Activated T-cell treated with anti-CD3 and anti-CD28 coated beads for 1 hour (primary cell): ENCODE data around the gene PILRB.
"Not testable (repeated sequence)": the region's sequence is repeated elsewhere in the genome, so short reads cannot be mapped to it uniquely, and the experiment has no call there.

ENCODE experiments used
- DNase-seq: peaks from one replicate; pipeline ENCODE4 v3.0.0-alpha.2; 2020; ENCODE audit warnings: low read depth

PILRB gene

DNA sequence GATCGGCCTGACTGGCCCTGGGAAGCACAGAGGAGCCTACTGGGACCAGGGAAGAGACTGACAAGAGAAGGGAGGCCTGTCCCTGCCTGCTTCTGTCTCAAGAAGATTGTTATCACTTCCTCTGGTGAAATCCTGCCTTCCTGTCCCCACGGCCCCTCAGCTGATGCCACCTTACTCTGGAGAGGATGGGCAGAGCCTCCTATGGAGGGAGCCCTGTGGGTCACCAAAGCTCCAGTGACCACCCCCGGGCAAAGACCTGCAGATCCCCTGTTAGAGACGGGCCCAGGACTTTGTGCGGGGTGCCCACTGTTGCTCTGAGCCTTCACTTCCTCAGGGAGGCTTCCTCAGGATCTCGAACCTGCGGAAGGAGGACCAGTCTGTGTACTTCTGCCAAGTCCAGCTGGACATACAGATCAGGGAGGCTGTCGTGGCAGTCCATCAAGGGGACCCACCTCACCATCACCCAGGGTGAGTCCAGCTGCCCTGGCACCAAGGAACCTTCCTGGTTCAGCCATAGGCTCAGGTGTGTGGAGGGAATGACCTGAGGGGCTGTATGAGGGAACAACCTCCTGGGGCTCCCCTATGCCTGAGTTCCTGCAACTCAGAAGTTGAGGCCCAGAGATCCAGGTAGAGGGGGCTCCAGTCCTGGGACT lies 1.4 kb upstream of the PILRB start:
- no peak for DNase-seq

DNA sequence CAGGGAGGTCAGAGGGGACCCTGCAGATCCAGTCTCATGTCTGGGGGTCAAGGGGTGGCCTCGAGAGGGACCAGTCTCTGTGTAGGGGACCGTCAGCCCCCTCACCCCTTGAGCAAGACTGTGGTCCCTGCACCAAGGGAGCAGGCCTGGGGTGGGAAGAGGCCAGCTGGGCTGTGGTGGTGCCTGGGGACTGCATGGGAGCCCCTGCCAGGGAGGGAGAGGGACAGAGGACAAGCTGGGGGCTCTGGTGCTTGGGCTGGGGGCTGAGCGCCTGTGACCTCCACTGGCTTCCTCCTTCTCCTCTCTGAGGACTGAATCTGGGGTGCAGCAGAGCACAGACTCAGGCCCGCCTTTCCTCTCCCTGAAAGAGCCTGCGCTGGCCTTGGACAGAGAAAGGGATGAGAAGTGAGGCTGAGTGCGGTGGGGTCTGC lies 771 bp upstream of the PILRB start:
- DNase-seq = no peak

DNA sequence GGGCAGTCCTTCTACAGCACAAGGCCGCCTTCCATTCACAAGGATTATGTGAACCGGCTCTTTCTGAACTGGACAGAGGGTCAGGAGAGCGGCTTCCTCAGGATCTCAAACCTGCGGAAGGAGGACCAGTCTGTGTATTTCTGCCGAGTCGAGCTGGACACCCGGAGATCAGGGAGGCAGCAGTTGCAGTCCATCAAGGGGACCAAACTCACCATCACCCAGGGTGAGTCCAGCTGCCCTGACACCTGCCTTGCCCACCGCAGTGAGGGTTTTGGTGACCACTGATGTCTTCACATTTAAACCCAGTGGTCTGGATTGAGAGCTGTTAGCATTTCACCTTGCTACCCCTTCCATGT lies 918 bp downstream of the PILRB start:
- DNase-seq = no peak

- no peak for DNase-seq
Measured at GRCh38 chr7:100360135-100360854, 2.4 kb downstream of the PILRB start.

- DNase-seq = no peak
Measured at GRCh38 chr7:100363098-100363497, 5.2 kb downstream of the PILRB start.

DNA sequence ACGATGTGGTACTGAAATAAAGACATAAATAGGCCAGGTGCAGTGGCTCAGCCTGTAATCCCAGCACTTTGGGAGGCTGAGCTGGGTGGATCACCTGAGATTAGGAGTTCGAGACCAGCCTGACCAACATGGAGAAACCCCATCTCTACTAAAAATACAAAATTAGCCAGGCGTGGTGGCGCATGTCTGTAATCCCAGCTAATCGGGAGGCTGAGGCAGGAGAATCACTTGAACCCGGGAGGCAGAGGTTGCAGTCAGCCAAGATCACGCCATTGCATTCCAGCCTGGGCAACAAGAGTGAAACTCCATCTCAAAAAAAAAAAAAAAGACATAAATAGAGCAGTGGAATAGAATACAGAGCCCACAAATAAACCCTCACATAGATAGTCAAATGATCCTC lies 5.9 kb downstream of the PILRB start:
- not testable (repeated sequence) for DNase-seq

GRCh38 chr7:100364480-100364879 lies 6.6 kb downstream of the PILRB start:
- DNase-seq = no peak

- DNase-seq = not testable (repeated sequence)
Measured at GRCh38 chr7:100365998-100366367, 8.1 kb downstream of the PILRB start.

DNA sequence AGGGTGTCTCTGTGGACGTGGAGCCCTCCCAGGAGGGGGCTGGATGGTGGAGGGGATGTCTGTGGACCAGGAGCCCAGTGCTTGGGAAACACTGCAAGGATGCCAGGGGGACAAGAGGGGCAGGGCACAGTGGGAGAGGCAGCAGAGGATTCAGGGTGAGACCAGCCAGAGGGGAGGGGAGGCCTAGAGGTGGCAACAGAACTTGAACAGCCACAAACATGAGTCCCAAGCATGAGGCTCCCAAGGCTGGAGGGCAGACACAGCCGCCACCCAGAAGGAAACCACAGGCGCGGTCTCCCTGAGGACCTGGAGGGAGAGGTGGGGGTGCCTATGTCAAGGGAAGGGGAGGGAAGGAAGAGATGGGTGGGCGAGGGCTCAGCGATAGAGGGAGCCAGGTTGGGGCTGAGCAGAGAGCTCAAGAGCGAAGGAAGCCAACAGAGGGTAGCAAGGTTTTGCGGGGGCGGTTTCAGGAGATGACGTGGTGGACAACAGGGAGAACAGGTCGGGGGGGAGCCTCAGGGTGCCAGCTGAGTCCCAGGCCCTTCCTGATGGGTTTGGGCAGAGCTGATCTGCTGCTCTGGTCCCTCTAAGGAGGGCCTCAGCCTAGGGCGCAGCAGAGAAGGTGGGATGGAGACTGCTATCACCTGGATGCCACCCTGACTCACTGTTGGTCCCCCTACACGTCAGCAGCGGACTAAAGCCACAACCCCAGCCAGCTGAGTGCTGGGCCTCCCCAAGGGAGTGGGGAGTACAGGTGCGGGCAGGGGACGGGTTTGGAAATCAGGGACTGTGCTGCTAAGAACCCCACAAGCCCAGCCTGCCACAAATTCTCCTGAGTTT lies 8.7 kb downstream of the PILRB start:
- DNase-seq = no peak

DNA sequence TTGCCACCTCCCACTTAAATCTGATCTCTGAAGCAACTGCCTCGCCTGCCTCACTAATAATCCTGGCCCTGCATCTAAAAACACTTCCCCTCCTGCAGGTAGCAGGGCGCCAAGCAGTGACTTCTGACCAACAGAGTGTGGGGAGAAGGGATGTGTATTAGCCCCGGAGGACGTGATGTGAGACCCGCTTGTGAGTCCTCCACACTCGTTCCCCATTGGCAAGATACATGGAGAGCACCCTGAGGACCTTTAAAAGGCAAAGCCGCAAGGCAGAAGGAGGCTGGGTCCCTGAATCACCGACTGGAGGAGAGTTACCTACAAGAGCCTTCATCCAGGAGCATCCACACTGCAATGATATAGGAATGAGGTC lies 9.3 kb downstream of the PILRB start:
- no peak for DNase-seq

DNA sequence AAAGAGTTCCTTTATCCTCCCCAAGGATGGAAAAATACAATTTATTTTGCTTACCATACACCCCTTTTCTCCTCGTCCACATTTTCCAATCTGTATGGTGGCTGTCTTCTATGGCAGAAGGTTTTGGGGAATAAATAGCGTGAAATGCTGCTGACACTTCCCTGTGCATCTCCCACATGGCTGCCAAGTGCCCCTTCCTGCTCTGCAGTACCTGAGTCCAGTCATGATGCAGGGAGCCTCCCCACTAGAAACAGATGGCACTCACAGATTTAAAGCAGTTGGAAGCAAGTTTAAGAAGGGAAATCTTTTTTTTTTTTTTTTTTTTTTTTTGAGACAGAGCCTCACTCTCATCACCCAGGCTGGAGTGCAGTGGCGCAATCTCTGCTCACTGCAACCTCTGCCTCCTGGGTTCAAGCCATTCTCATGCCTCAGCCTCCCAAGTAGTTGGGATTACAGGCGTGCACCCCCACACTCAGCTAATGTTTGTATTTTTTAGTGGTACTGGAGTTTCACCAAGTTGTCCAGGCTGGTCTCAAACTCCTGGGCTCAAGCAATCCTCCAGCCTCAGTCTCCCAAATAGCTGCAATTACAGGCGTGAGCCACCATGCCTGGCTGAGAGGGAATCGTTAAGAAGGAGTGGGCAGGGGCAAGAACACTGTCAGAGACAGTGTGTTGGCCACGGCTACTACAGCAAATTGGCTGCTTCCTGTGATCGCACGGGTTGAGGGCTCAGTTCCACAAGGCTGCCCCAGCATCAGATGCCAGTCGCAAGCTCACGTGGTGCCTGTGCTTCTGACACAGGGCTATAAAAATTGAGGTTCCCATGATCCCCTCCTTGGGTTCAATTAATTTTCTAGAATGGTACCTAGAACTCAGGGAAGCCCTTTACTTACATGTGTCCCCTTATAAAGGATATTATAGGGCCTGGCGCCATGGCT lies 10.0 kb downstream of the PILRB start:
- no peak for DNase-seq

DNA sequence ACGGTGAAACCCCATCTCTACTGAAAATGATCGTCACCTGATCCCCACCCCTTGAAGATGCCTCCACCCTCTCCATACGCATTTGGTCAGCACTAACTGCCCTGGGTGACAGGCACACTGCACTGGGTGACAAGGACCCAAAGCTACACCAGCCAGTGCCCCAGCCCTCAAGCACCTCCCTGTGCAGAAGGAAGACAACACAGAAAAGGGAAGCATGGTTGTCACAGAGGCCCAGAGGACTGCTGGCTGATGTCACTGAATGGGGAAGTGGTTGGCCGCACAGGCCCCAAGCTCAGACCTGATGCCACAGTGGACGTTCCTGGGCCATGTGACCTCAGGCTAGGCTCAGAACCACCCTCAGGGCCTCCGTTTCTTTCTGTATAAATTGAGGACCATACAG lies 11.2 kb downstream of the PILRB start:
- no peak for DNase-seq

DNA sequence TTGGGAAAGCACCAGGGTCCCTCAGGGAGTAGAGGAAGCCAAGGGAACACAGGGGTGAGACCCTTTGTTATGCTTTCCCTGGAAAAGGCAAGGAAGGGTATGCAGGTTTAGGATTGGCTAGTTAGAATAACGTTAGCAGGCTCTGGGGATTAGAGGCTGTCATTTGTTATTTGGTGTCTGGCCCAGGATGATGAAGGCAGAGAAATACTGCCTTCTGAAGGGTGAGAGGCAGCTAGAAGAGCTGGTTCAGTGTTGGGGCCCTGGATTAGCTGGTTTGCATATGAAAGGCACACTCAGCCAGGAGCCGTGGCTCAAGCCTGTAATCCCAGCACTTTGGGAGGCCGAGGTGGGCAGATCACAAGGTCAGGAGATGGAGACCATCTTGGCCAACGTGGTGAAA lies 12.4 kb downstream of the PILRB start:
- no peak for DNase-seq

- DNase-seq = no peak
Measured at GRCh38 chr7:100370746-100371145, 12.8 kb downstream of the PILRB start.

GRCh38 chr7:100371561-100372171 lies 13.7 kb downstream of the PILRB start:
- no peak for DNase-seq

GRCh38 chr7:100372256-100372655 lies 14.3 kb downstream of the PILRB start:
- DNase-seq = no peak

- DNase-seq = no peak
Measured at GRCh38 chr7:100372694-100373093, 14.8 kb downstream of the PILRB start.

GRCh38 chr7:100373261-100373831 lies 15.4 kb downstream of the PILRB start, which contains the start of gene PILRA:
Gene PILRA, plus strand, starts transcription at chr7:100373487. Its CDS starts 170 bp downstream, at chr7:100373657.
- no peak for DNase-seq

- DNase-seq = not testable (repeated sequence)
Measured at GRCh38 chr7:100373870-100374598, 16.1 kb downstream of the PILRB start.

GRCh38 chr7:100374601-100375000 lies 16.7 kb downstream of the PILRB start:
- DNase-seq = no peak
